NCI-H526 (cell line): ENCODE data around the gene RNF169.
A peak's percentile ranks its signal among the peaks of the same experiment; 100 is the strongest.
"Not testable (repeated sequence)": the region's sequence is repeated elsewhere in the genome, so short reads cannot be mapped to it uniquely, and the experiment has no call there.

Experiments used
- DNase-seq, 2 experiments: peaks; one replicate each; lab custom pipeline; 2025; lab: John Stamatoyannopoulos, UW

The RNF169 gene

DNA sequence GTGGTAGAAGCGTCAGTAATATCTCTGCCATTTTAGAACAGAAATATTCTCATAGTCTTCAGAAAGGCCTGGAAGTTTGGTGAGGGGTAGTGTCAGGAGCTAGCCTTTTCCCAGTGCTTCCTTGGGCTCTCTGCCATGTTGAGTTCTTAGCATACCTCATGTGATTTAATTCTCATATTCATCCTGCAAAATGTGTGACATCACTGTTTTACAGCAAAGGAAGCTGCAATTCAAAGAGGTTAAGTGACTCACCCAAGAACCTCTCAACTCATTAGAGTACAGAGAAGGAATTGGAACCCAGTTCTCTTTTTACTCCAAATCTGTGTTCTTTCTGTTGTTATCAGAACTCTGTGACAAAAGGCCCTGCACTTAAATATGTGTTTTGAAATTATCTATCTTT, 72.1 kb downstream of the RNF169 start:
- no peak for DNase-seq

DNA sequence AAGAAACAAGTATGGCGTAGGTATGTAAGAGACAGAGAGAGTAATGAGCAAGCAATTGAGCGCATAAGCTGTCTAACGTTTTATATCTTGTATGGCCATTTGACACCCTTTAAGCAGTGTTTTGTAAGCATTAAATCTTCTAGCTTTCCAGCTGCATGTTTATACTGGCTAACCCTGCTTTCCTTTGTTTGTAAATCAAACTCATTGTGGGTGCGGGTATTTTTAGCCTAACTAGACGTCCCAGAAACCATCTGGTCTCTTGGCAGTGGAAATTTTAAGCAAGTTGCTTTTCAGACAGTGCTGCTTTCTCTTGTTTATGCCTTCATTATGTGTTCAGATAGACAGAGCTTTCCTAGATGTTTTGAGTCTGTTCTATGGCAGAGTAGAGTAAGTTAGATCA, 73.5 kb downstream of the RNF169 start:
- no peak for DNase-seq

DNA sequence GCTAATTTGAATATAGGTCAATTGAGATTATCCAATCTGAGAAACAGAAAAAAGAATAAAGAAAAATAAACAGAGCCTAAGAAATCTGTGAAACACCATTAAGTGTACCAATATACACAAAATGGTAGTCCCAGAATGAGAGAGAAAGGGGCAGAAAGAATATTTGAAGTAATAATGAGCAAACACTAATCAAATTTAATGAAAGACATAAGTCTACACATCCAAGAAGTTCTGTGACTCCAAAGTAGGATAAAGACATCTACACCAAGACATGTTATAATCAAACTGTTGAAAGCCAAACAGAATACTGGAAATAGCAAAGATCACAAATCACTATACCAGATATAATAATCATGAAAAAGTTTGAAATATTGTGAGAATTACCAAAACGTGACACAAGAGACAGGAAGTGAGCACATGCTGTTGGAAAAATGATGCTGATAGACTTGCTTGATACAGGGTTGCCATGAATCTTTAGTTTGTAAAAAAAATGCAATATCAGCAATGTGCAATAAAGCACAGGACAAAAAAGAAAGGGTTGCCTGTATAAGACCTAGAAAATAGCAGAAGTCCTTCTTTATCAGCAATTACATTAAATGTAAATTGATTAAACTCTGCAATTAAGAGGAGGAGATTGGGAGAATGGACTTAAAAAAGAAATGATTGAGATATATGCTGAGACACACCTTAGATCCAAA, 75.8 kb downstream of the RNF169 start:
- DNase-seq, result no peak

DNA sequence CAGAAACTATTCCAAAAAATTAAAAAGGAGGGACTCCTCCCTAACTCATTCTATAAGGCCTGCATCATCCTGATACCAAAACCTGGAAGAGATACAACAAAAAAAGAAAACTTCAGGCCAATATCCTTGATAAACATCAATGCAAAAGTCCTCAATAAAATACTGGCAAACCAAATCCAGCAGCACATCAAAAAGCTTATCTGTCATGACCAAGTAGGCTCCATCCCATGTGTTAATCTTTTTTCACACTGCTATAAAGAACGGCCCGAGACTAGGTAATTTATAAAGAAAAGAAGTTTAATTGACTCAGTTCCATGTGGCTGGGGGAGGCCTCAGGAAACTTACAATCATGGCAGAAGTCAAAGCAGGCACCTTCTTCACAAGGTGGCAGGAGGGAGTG, 76.9 kb downstream of the RNF169 start:
- not testable (repeated sequence) for DNase-seq

DNA sequence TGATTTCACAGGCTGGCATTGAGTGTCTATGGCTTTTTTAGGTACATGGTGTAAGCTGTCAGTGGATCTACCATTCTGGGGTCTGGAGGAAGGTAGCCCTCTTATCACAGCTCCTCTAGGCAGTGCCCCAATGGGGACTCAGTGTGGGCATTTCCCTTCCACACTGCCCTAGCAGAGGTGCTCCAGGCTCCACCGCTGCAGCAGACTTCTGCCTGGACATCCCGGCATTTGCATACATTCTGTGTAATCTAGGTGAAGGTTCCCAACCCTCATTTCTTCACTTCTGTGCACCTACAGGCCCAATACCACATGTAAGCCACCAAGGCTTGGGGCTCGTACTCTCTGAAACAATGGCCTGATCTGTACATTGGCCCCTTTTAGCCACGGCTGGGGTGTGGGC, 78.3 kb downstream of the RNF169 start:
- no peak for DNase-seq

DNA sequence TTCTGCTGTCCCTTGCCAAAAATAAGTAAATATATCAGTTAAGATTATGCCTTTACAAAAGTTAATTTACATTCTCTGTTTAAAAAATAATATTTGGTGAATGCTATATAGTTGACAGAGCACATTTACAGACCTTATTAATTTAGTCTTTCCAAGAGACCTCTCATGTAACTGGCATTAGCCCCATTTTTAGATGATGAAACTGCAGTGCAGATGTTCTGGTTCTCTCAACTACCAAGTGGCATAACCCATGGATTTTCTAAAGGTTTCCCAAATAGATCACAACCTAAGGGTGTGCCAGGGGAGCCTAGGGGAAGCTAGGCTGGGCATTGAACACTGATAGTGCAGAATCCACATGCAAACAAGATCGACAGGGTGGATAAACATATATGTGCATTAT, 88.5 kb downstream of the RNF169 start:
- no peak for DNase-seq

DNA sequence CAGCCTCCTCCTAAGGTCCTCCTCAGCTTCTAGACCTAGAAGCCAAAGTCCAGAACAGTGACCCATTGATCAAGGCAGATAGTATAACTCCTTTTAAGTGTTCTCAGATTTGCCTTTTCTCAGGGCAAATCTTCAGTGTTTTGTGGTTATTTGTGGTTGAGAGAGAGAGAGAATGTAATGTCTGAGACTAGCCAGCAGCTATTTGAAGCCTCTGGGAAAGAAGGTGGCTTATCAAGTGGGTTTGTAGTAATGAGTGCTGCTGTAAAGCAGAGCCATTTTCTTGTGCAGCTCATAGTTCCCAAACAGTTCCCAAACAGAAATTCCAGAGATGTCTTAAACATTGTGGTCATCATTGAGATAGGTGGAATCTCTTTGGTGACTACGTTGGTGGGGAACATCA, 89.5 kb downstream of the RNF169 start:
- no peak for DNase-seq

DNA sequence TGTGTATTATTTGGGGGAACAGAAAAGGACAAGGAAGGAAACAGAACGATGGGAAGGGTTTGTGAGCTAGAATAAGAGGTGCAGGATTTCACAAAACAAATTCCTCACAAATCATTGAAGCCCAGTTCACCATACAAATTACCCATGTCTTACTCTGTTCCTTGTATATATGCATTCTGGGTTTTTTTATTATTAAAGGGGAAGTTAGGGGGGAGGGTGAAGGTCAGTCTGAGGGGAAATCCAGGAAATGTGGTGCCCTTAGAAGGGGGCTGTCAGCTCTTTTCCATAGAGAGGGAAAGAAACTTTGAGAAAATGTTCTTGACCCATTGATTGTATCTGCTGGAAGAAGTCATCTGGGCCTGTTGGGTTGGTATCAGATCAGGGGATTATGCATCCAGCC, 90.8 kb downstream of the RNF169 start:
- DNase-seq, result no peak

DNA sequence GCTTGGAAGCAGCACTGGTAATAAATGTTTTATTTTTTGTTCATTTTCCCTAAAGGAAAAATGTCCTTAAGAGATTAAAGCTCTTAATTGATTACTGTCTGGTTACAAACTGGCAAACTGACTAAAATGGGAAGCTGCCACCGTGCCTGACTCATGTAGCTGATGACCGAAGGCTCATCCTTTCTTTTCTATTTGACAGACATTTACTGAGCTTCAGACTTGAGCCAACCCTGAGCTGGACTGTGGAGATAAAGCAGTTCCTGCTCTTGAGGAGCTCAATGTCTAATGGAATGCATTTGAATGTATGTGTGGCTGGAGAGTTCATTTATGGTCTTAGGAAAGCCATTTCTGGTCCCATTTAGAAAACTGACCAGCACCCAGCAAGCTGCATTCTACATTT, 91.3 kb downstream of the RNF169 start:
- DNase-seq, result no peak

DNA sequence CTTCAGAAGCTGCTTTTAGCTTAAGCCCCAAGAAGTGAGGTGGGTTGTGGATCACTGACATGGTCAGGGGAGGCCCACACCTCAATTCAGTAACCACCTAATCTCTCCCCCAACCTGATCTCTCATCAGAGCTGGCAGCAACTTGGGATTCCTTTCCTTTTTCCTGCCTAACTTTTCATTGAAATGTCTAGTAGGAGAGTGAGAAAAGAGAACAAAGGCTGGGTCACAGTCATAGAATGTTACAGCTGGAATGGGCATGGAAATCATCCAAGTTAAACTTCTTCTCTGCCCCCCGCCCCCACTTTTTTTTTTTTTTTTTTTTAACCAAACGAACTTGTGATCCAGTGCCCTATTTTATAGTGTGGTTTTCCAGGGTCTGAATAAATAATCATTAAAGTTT, 91.8 kb downstream of the RNF169 start:
- DNase-seq, result no peak

DNA sequence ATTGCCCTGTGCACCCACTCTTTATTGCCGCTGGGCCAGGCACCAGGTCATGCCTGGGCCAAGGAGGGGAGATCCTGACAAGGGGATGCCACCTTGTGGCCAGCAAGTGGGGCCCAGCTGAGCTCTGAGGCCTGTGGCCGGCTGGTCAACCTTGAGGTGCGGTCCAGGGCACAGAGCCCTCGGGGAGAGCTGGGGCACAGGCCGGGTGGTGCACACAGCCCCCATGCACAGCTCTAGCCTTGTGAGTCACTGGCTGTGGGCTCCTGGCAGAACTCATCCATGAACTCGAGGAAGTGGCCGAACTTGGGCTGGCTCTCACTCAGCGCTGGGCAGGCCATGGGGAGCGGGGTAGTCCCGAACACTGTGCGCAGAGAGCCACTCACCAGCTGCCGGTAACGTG, 94.3 kb downstream of the RNF169 start:
- DNase-seq, result no peak

DNA sequence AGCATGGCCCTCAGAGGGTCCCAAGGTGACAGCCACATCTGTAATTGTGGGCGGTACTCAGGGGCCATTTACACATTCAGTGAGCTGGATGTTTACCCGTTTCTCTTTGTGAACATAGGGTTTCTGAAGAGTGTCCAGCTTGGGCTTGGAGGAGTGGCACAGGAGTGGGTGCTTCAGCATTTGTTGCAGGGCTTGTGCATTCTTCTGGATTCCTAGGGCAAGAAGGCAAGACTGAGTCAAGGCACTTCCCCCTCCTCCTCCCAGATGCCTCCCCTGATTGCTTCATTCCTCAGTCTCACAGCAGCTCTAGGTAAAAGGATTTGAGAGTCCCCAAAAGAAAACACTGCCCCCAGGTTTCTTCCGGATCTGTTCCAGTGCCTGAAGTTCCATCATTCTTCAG, 95.4 kb downstream of the RNF169 start:
- DNase-seq, result no peak

DNA sequence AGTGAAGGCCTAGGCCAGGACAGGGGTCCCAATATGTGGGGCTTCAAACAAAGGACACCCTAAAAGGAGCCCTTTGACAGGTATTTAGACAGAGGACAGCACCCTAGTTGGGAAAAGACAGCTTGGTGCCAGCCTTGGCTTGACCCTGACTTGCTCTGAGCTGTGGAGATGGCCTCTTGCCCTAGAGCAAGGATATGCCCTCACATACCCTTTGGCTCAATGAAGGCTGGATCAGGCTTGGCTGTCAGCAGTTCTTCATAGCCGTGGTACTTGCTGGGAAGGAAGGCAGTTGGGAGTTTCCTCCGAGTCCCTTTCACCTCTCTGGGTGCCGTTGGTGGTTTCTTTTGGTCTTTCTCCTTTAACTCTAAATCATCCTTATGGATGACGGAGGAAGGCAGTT, 96.2 kb downstream of the RNF169 start:
- DNase-seq, result no peak

DNA sequence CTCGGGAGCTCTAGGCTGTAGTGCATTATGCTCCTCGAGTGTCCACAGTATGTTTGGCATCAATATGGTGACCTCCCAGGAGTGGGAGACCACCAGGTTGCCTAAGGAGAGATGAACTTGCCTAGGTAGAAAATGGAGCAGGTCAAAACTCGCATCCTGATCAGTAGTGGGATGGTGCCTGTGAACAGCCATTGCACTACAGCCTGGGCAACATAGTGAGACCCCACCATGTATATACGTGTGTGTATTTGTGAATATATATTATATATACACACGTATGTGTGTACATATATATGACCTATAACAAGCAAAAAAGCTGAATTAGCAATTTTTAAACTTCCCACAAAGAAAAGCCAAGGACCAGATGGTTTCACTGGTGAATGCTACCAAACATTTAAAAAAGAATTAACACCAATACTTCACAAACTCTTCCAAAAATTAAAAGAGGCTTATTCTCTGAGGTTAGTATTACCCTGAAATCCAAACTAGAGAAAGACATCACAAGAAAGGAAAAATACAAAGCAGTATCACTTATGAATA, 97.4 kb downstream of the RNF169 start:
- no peak for DNase-seq

DNA sequence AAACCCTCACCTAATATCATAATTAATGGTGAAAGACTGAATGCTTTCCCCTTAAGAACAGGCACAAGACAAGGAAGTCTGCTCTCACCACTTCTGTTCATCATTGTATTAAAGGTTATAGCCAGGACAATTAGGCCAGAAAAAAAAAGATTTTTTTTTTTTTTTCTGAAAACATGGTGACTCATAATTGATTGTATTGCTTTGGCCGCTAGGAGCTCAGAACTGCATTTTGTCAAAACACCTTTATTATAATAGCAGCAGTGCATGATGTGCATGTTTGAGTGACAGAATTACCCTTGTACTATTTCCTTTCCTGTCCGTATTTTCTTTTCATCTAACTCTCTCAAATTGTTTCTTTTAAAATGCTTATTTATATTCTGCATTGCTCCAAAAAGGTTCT, 98.1 kb downstream of the RNF169 start:
- DNase-seq, result no peak

DNA sequence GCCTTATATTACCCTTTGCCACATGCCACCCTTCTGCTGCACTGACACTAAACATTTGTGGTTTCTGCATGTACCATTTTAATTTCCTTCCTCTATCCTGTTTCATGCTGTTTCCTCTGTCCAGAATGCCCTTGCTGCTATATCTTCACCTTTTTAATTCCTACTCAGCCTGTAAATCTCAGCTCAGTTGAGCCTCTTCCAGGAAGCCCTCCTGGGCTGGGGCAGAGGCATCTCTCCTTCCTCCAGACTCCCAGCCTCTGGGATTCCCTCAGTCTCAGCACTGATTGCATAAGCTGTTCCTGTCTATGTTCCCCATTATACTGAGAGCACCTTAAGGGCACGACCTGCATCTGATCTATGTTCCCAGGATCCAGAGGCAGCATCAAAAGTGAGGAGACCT, 98.7 kb downstream of the RNF169 start:
- DNase-seq, result no peak

DNA sequence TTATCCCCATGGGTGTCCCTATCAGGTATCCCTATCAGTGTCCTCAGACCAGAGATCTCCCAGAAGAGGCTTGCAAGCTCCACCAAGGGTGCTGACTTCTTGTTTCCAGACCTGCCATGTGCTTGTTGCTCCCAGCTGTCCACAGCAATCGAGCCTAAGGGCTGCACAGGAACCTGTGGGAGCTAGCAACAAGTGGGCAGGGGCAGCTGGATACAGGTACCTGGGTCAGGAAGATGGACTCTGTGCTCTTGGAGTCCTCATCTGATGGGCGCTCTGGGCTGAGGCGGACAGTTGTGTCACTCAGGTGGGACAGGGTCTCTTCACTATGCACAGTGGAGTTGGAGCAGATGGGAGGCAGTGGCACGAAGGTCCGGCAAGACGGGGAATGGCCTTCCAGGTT, 99.2 kb downstream of the RNF169 start:
- DNase-seq, result no peak

DNA sequence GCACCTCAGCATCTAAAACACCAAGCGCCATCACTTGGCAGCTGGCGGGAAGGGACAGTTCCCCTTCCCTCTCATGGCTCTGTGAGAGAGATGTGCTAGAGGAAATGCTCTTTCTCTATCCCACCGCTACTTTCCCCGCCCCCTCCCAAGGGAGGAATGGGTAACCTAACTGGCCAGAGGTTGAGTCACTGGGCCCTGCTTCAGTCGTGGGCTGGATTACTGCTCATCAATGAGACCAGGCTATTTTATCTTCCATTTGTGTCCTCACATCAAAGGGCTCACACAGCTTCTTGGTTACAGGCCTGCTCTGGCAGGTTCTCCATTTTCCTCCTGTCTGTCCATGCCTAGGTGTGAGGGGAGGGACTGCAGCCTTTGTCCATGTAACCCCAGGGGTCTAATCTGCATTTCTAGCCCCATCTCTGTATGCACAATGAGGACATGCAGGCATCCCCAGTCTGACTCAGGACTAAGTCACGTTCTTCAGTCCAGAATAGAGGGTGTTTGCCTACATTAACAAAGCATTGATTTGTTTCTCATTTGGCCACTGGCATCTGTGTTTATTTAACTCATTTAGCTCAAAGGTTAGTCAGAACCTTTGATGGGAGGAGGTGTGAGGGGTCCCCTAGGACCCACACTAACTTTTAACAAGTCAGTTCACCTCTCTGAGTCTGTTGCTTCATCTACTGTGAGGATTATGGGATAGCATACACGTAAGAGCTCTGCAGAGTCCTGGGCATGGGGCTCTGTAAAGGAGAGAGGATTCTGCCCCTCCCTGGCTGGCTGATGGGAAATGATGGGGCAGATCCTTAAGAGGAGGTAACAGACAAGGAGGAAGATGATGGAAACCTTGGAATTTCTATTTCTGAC, 101.1 kb downstream of the RNF169 start:
- no peak for DNase-seq

DNA sequence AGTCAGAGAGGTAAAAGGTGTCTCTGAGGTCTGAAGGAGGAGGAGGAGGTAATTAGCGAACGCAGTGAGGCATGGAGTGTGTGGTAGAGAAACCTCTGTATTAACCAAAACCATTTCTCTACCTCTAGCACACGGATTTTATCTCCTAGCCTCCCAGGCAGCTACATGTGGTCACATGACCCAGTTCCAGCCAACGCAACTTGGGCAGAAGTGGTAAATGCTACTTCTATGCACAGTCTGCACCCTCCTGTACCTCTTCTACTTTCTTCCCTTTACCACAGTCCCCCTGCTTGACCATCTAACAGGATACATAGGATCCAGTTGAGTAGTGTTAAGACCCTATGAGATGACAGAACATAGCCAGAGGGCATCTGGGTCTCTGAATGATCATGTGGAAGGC, 104.6 kb downstream of the RNF169 start:
- no peak for DNase-seq

DNA sequence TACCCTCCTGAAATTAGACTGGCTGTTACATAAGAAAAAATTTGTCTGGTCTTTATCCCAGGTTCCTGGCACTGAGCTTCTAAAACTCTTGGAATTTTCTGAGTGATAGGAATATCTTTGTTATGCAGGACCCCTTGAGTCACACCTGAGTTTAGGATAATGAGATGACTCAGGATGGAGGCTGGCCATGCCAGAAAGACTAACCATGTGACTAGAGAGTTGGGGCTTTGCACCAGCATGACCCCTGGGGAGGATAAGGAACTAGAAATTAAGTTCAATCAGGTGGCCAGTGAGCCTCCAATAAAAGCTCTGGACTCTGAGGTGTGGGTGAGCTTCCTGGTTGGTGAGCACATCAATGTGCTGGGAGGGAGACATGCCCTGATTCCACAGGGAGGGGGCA, 112.1 kb downstream of the RNF169 start:
- DNase-seq, result no peak

DNA sequence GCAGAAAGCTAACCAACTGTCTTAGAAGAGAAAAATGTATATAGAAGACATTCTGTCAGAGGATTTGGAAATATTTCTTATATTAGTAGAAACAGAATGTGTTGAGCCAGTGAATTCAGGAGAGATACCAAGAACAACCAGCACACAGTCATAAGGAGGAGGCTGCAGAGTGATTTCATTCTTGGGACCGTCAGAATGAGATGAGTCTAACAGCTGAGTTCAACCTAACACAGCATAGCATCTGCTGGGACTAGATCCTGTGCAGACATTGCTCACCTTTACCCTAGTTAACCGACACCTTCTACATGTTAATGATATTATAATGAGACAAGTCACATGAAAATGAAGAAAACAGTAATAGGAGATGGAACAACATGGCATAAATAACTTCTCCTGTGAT, 114.8 kb downstream of the RNF169 start:
- DNase-seq, result no peak

DNA sequence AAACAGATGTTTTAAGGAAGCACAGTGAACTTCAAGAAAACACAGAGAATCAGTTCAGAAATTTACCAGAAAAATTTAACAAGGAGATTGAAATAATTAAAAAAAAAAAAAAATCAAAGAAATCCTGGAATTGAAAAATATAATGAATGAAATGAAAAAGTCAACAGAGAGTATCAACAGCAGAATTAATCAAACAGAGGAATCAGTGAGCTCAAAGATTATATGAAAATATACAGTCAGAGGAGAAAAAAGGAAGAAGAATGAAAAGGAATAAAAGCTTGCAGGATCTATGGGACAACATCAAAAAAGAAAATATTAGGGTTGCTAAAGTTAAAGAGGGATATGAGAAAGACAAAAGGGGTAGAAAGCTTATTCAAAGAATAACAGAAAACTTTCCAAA, 117.9 kb downstream of the RNF169 start:
- DNase-seq, result no peak

DNA sequence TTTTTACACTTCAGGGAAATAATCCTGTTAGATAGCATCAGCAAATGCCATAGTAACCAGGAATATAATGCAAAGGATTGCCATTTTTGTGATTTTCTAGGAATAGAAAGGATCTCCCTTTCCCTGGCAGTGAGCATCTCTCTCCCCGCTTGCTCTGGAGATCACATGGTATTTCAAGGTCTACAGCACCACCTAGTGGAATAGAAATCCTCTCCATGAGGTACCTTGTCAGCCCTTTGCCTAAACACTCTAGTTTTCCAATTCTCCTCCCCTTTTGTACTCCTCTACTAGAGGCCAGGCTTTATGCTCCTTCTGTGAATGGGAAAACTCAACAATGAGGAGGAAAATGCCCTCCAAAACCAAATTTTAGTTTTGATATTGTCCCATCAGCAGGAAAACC, 121.8 kb downstream of the RNF169 start:
- peak; percentile 36 to 62 for DNase-seq
